ENCODE measurements around the gene SAFB. TPM values are rescaled to one million over a fixed set of nuclear protein-coding genes. Genes with fewer than 3 reads are reported as not detected.

Gene SAFB
- total RNA-seq, 2 donors from 2014 or later: 126 to 190 TPM

GRCh38 chr19:5703819-5704818 lies 81.2 kb downstream of the SAFB start:
- no peak for DNase-seq (ENCODE audit: low spot score)
- Mint-ChIP-seq H3K4me3 (no peak overlapping the region), H3K27me3 (no peaks in the 10 kb centered on the region), H3K27ac (no peak overlapping the region), H3K9me3 (no peaks in the 10 kb centered on the region), H3K4me1 (ENCODE audit: low read depth in 2 of 2) (peaks cover 0 to 6% of the 10 kb centered on the region in 2 donors), H3K36me3 (no peaks in the 10 kb centered on the region)
- no peak for ATAC-seq

DNA sequence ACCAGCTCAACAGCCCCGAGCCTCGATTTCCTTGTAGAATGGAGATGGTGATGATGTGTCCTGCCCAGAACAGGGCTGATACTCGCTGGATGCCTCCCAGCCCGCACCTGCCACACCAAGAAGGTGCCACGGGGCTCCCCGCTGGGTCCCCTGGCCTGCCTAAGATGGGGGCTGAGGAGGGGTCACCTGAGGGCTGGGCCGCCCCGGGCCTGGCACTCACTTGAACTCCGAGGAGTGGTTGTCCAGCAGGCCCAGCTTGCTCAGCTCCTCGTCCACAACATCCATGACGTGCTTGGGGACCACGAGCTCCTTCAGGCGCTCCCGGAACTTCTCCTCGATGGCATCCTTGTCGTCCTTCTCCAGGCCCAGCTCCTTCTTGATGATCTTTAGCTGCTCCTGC lies 82.7 kb downstream of the SAFB start:
- no peaks in the 10 kb centered on the region for H3K36me3 Mint-ChIP-seq
- DNase-seq (ENCODE audit: low spot score): no peak

GRCh38 chr19:5706876-5707573 lies 84.1 kb downstream of the SAFB start:
- no peak for ATAC-seq
- Mint-ChIP-seq H3K4me3 (no peak overlapping the region), H3K36me3 (no peaks in the 10 kb centered on the region), H3K9me3 (no peaks in the 10 kb centered on the region), H3K27me3 (no peaks in the 10 kb centered on the region), H3K4me1 (ENCODE audit: low read depth in 2 of 2) (peaks cover 0 to 4% of the 10 kb centered on the region in 2 donors), H3K27ac (no peak overlapping the region)
- no peak for DNase-seq (ENCODE audit: low spot score)

More for the DNA sequence above, 82.7 kb downstream of the SAFB start:
- no peaks in the 10 kb centered on the region for H3K27me3 Mint-ChIP-seq
- no peak overlapping the region for H3K27ac Mint-ChIP-seq
- ATAC-seq: no peak
- H3K9me3 Mint-ChIP-seq: no peaks in the 10 kb centered on the region
- peaks cover 0 to 6% of the 10 kb centered on the region in 2 donors for H3K4me1 Mint-ChIP-seq (ENCODE audit: low read depth in 2 of 2)
- no peak overlapping the region for H3K4me3 Mint-ChIP-seq

DNA sequence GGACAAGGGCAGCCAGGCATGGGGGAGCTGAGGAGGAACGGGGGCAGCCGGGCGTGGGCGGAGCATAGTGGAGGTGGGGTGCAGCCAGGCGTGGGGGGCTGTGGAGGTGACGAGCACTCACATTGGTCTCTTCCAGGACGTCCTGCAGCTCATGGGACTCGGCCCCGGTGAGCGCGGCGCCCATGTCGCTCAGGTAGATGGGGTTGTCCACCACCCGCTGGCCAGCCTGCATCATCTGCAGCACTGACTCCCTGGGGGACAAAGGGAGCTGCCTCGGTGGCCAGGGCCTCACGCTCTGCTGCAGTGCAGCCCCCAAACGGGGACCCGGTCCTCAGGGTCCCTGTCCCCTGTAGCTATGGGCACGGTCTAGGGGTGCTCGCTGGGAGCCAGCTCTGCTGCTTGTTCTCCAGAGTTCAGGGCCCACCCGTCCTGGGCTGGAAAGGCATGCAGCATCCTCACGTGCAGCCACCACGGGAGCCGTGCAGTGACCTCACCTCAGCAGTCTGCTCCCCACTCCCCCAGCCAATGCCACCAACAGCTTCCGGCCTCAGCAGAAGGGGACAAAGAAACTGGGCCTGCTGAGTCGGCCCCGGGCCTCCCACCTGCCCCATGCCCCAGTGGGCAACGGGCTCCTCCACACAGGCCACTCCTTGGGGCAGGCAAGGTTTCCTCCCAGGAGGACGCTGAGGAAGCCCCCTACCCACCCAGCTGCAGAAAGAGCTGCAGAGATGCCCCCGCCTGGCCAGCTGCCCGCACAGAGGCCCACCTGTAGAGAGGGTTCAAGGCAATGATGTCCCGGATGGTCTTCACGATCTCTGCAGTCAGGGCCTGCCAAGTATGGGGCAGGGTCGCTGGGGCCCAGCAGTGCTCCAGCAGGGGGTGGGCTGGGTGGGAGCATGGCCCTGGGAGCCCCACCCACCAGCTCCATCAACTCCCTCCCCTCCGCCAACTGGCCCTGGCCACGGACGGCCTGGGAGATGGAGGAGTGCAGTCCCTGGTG lies 85.0 kb downstream of the SAFB start:
- Mint-ChIP-seq H3K4me3 (no peak overlapping the region), H3K9me3 (no peaks in the 10 kb centered on the region), H3K36me3 (no peaks in the 10 kb centered on the region), H3K4me1 (ENCODE audit: low read depth in 2 of 2) (peaks cover 0 to 4% of the 10 kb centered on the region in 2 donors), H3K27me3 (no peaks in the 10 kb centered on the region), H3K27ac (no peak overlapping the region)
- ATAC-seq (peak in 1 of 2 donors; percentile 4), DNase-seq (ENCODE audit: low spot score) (no peak)

DNA sequence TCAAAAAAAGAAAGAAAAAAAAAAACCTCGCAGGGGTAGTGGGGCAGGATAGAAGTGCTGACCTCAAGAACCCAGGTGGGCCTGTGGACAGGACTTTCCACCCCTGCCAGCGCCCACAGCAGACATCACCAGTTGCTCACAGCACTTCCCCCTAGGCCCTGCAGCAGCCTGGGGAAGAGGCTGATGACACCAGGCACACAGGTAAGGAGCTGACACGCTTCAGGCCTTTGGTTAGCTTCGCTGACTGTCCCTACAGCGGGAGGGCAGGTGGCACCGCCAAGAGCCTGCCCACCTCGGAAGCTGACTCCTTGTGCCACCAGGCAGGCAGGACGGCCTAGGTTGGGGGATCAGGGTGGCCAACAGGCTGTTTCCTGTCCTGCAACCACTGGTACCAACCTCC lies 88.1 kb downstream of the SAFB start:
- H3K27me3 Mint-ChIP-seq: no peaks in the 10 kb centered on the region
- ATAC-seq: peak in 1 of 2 donors; percentile 16
- no peaks in the 10 kb centered on the region for H3K9me3 Mint-ChIP-seq
- DNase-seq (ENCODE audit: low spot score): no peak
- no peak overlapping the region for H3K4me3 Mint-ChIP-seq
- H3K27ac Mint-ChIP-seq: no peak overlapping the region
- H3K4me1 Mint-ChIP-seq (ENCODE audit: low read depth in 2 of 2): no peaks in the 10 kb centered on the region
- H3K36me3 Mint-ChIP-seq: no peaks in the 10 kb centered on the region

- H3K36me3 Mint-ChIP-seq: no peaks in the 10 kb centered on the region
- H3K4me1 Mint-ChIP-seq (ENCODE audit: low read depth in 2 of 2): no peaks in the 10 kb centered on the region
- H3K27me3 Mint-ChIP-seq: no peaks in the 10 kb centered on the region
- no peak for ATAC-seq
- H3K27ac Mint-ChIP-seq: no peak overlapping the region
- no peaks in the 10 kb centered on the region for H3K9me3 Mint-ChIP-seq
- DNase-seq (ENCODE audit: low spot score): peak; percentile 53
- no peak overlapping the region for H3K4me3 Mint-ChIP-seq
Observed at GRCh38 chr19:5711713-5712161, 88.9 kb downstream of the SAFB start.

DNA sequence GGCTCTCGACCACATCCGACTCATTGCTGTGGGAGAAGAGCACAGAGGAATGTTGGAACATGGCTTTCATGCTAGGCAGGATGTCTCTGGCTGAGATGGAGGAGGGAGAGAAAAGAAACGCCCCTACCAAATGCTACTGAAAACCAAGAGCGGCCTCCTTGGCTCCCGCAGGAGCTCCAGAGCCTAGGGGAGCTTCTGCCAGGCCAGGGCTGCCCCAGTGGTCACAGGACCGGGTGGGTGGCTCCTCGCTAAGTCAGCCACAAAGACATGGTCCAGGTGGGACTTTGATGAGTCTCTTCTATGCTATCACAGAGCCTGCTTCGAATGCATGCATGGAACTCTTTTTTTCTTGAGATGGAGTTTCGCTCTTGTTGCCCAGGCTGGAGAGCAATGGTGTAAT lies 90.3 kb downstream of the SAFB start:
- ATAC-seq: no peak
- Mint-ChIP-seq H3K4me1 (ENCODE audit: low read depth in 2 of 2) (peaks cover 10 to 11% of the 10 kb centered on the region in 2 donors), H3K27me3 (no peaks in the 10 kb centered on the region), H3K9me3 (no peaks in the 10 kb centered on the region), H3K36me3 (no peaks in the 10 kb centered on the region), H3K27ac (no peak overlapping the region), H3K4me3 (no peak overlapping the region)
- peak; percentile 40 for DNase-seq (ENCODE audit: low spot score)

DNA sequence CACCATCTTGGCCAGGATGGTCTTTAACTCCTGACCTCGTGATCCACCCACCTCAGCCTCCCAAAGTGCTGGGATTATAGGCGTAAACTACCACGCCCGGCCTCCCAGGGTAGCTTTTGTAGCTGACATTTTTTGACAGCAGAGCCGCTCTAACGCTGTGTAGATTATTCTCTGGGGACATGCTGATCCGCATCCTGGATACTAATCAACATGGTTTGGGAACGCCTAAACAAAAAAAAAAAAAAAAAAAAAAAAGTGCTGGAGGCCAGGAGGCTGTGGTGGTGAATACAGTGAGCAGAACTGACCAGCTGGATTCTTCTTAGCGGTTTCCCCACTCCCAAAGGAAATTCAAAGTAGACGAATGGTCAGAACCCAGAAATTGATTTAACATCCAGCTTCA lies 91.9 kb downstream of the SAFB start:
- H3K27me3 Mint-ChIP-seq: no peaks in the 10 kb centered on the region
- H3K9me3 Mint-ChIP-seq: no peaks in the 10 kb centered on the region
- ATAC-seq (no peak), DNase-seq (ENCODE audit: low spot score) (peak; percentile 34)
- H3K4me3 Mint-ChIP-seq: no peak overlapping the region
- peaks cover 19 to 21% of the 10 kb centered on the region in 2 donors for H3K4me1 Mint-ChIP-seq (ENCODE audit: low read depth in 2 of 2)
- no peaks in the 10 kb centered on the region for H3K36me3 Mint-ChIP-seq
- H3K27ac Mint-ChIP-seq: no peak overlapping the region

DNA sequence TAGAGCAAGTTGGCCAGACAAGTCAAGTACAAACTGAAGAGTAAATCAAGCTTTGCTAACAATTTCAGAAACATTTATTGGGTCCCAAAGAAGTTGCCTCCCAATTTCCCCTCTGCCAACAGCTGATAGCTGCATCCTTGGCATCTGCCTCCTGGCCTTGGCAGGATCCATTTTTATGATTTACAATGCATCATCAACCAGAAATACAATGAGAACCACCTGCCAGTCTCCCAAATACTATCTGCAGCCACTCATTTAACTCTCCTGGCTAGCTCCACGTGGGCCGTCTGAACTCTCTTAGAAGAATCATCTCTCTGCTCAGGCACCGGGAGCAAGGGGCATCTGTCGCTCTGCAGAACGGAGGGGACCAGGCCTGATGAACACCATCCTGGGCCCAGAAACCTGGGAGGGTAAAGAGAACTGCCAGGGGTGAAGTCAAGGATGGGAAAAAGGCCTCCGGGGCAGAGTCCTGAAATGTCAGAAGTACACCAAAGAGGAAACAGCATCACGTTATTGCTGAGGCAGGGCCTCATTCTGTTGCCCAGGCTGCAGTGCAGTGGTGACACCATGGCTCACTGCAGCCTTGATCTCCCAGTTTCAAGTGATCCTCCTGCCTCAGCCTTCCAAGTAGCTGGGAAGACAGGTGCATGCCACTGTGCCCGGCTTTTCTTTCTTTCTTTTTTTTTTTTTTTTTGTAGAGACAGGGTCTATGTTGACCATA lies 94.5 kb downstream of the SAFB start:
- peak overlapping the region; percentile 93 for H3K4me3 Mint-ChIP-seq
- DNase-seq (ENCODE audit: low spot score) (no peak), ATAC-seq (no peak)
- H3K27ac Mint-ChIP-seq: peak overlapping the region; percentile 98 to 100
- H3K36me3 Mint-ChIP-seq: no peaks in the 10 kb centered on the region
- peaks cover 21 to 25% of the 10 kb centered on the region in 2 donors for H3K4me1 Mint-ChIP-seq (ENCODE audit: low read depth in 2 of 2)
- no peaks in the 10 kb centered on the region for H3K9me3 Mint-ChIP-seq
- no peaks in the 10 kb centered on the region for H3K27me3 Mint-ChIP-seq

Other genes with a start within 250 kb of the SAFB start
- not detected for gene ZNRF4, start 167.7 kb upstream of the SAFB start, total RNA-seq
- 1 to 10 TPM in 1 of 2 donors, under 1 TPM in 1; 0.57 to 2.6 TPM for gene TINCR, start 55.1 kb upstream of the SAFB start, total RNA-seq
- gene SAFB2, start 307 bp upstream of the SAFB start, total RNA-seq: 100 to 1,000 TPM; 116 to 204 TPM
- gene MICOS13, start 57.4 kb downstream of the SAFB start, total RNA-seq: 10 to 100 TPM; 40.7 to 41.4 TPM
- 1 to 10 TPM; 1.8 to 3.6 TPM for gene HSD11B1L, start 57.9 kb downstream of the SAFB start, total RNA-seq
- 100 to 1,000 TPM; 645 to 764 TPM for gene RPL36, start 67.2 kb downstream of the SAFB start, total RNA-seq
- 100 to 1,000 TPM; 151 to 267 TPM for gene LONP1, start 97.1 kb downstream of the SAFB start, total RNA-seq
- not detected for gene CATSPERD, start 97.6 kb downstream of the SAFB start, total RNA-seq
- gene PRR22, start 161.7 kb downstream of the SAFB start, total RNA-seq: 10 to 100 TPM in 1 of 2 donors, 1 to 10 TPM in 1; 8.5 to 21.5 TPM
- 100 to 1,000 TPM in 1 of 2 donors, 10 to 100 TPM in 1; 90.1 to 155 TPM for gene DUS3L, start 168.1 kb downstream of the SAFB start, total RNA-seq
- not detected for gene NRTN, start 182.0 kb downstream of the SAFB start, total RNA-seq
- gene FUT6, start 216.6 kb downstream of the SAFB start, total RNA-seq: not detected
- gene FUT3, start 228.4 kb downstream of the SAFB start, total RNA-seq: not detected
- gene FUT5, start 247.5 kb downstream of the SAFB start, total RNA-seq: not detected